Spleen (tissue), 11 donors: ENCODE data around the gene TOP1. TPM values are rescaled to one million over a fixed set of nuclear protein-coding genes. Genes with fewer than 3 reads are reported as not detected.
A peak's percentile ranks its signal among the peaks of the same experiment; 100 is the strongest.

ENCODE experiments used
- DNase-seq: peaks from one replicate; pipeline ENCODE4 v3.0.0-alpha.2; 2020
- H3K27ac ChIP-seq, 8 donors: fragments of 200-600 bp; sonication (generic) in 7 of 8; 1 replicate in 4 of 8; 2 replicates in 4 of 8; pipeline versions ENCODE4 v1.5.0 to v1.8.0; 2016 to 2021; ENCODE audit warnings: inconsistent platforms in 4 of 8, mild to moderate bottlenecking in 4 of 8, moderate library complexity in 1 of 8
- H3K27me3 ChIP-seq, 7 donors: fragments of 200-600 bp; sonication (generic) in 6 of 7; replicated peaks in 1 of 7; 1 replicate in 4 of 7; 2 replicates in 3 of 7; pipeline versions ENCODE4 v1.5.0 to v1.8.0; 2016 to 2021; ENCODE audit warnings: inconsistent platforms in 3 of 7, mild to moderate bottlenecking in 1 of 7
- H3K36me3 ChIP-seq, 6 donors: fragments of 200-600 bp; sonication (generic) in 5 of 6; 1 replicate in 4 of 6; 2 replicates in 2 of 6; pipeline versions ENCODE4 v1.5.0 to v1.8.0; 2016 to 2021; ENCODE audit warnings: inconsistent platforms in 2 of 6
- H3K4me1 ChIP-seq, 6 donors: fragments of 200-600 bp; sonication (generic) in 5 of 6; 1 replicate in 3 of 6; 2 replicates in 3 of 6; pipeline versions ENCODE4 v1.5.0 to v1.8.0; 2016 to 2021; ENCODE audit warnings: inconsistent platforms in 3 of 6
- H3K4me3 ChIP-seq, 8 donors: fragments of 200-600 bp; sonication (generic) in 7 of 8; 1 replicate in 4 of 8; 2 replicates in 4 of 8; pipeline versions ENCODE4 v1.5.0 to v1.8.0; 2016 to 2021; ENCODE audit warnings: inconsistent platforms in 4 of 8, mild to moderate bottlenecking in 4 of 8, moderate library complexity in 2 of 8
- H3K9me3 ChIP-seq, 8 donors: fragments of 200-600 bp; sonication (generic) in 7 of 8; 1 replicate in 4 of 8; 2 replicates in 4 of 8; pipeline versions ENCODE4 v1.5.0 to v1.8.0; 2016 to 2021; ENCODE audit warnings: inconsistent platforms in 4 of 8
- POLR2A ChIP-seq, 3 donors: fragments of 450-650 bp; IDR thresholded peaks; one replicate each; pipeline ENCODE4 v1.5.1; 2017; ENCODE audit warnings: antibody characterized with exemption in 3 of 3, mild to moderate bottlenecking in 1 of 3
- POLR2AphosphoS5 ChIP-seq, 3 donors: sonication (generic); formaldehyde crosslinking; IDR thresholded peaks; one replicate each; pipeline ENCODE4 v1.5.1; 2017; ENCODE audit warnings: antibody characterized with exemption in 3 of 3
- WGBS, 5 donors: extraction: QIAGEN DNeasy Blood & Tissue Kit in 3 of 5; methylation state at CpG; one replicate each; pipeline versions ENCODE4 v1.1.5 to v1.1.7; 2013 to 2018; 5-methylcytosine and 5-hydroxymethylcytosine counted together
- intact Hi-C: fragments of 100-400 bp; cut with DNase I; formaldehyde crosslinking; loops from one replicate; pipeline ENCODE4 v1.15.0; 2023; ENCODE audit warnings: low total_unique reads
- polyA plus RNA-seq, 3 donors: library from polyadenylated mRNA; stranded (reverse); fragments of 200-250 nt; gene quantifications; one replicate each; pipeline ENCODE4 v1.2.1, GENCODE V29; 2013
- total RNA-seq, 7 donors: library from RNA; depleted of rRNA in 3 of 7; stranded (reverse); fragments of >200 nt in 3 of 7; fragmentation: NEBNext Ultra II Directional in 4 of 7; extraction: Animal tissue kit (Norgen Biotek cat#: 25700) in 4 of 7; gene quantifications; one replicate each; pipeline versions ENCODE4 v1.1.0 to v1.2.1, GENCODE V29; 2016 to 2021
- TF ChIP-seq, protein P1 (sequence below), 11 experiments: fragments of 200-600 bp in 7 of 11; fragments of 450-650 bp in 4 of 11; sonication (generic) in 4 of 11; IDR thresholded peaks in 8 of 11; conservative IDR thresholded peaks in 3 of 11; 1 replicate in 7 of 11; 2 replicates in 4 of 11; pipeline versions ENCODE4 v1.4.0 to v1.8.0; 2016 to 2021; ENCODE audit warnings: antibody characterized with exemption in 11 of 11, inconsistent platforms in 4 of 11, mild to moderate bottlenecking in 1 of 11
- donor health status: healthy with polysubstance abuse.
- donor health status: DM: no; HTN: no; CAD: no; lungs with moderate emphysema.
- donor health status: DM: no; HTN: no; CAD: no.
- donor health status: Bipolar disorder and iron deficiency.
- donor health status: healthy.
- donor health status: DM: no; HTN: no; CAD: no.
- donor health status: DM: yes; HTN: yes; CAD: no.

TOP1 gene
- total and polyA plus RNA-seq, 10 donors = 20.7 to 74.6 (median 44.8) TPM

GRCh38 chr20:41154436-41155176 is 126.0 kb downstream of the TOP1 start:
- no peak for DNase-seq
- Histone ChIP-seq H3K4me3 (no peak overlapping the region), H3K36me3 (peaks cover 0 to 4% (median under 1%) of the 10 kb centered on the region in 6 donors), H3K27me3 (no peaks in the 10 kb centered on the region), H3K4me1 (peaks cover 57 to 100% (median 95%) of the 10 kb centered on the region in 6 donors), H3K9me3 (no peaks in the 10 kb centered on the region), H3K27ac (peak overlapping the region; percentile 9 to 91 (median 74))
- 44 to 61% (median 58%) methylated on average over 8 of the region's 8 CpGs for WGBS, 5 donors
- intact Hi-C loops = no loop called here
- peak in 2 of 3 donors; percentile 49 to 52 for TF ChIP-seq POLR2AphosphoS5 (IDR thresholded peaks at IDR 0.05)
- TF ChIP-seq, protein P1, sequence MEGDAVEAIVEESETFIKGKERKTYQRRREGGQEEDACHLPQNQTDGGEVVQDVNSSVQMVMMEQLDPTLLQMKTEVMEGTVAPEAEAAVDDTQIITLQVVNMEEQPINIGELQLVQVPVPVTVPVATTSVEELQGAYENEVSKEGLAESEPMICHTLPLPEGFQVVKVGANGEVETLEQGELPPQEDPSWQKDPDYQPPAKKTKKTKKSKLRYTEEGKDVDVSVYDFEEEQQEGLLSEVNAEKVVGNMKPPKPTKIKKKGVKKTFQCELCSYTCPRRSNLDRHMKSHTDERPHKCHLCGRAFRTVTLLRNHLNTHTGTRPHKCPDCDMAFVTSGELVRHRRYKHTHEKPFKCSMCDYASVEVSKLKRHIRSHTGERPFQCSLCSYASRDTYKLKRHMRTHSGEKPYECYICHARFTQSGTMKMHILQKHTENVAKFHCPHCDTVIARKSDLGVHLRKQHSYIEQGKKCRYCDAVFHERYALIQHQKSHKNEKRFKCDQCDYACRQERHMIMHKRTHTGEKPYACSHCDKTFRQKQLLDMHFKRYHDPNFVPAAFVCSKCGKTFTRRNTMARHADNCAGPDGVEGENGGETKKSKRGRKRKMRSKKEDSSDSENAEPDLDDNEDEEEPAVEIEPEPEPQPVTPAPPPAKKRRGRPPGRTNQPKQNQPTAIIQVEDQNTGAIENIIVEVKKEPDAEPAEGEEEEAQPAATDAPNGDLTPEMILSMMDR (IDR thresholded peaks at IDR 0.05 in 8 of 11, conservative IDR thresholded peaks at IDR 0.05 in 3 of 11) = no peak

- intact Hi-C loops = no loop called here
- H3K27me3 ChIP-seq = no peaks in the 10 kb centered on the region
- TF ChIP-seq, protein P1 (IDR thresholded peaks at IDR 0.05 in 8 of 11, conservative IDR thresholded peaks at IDR 0.05 in 3 of 11) = no peak
- TF ChIP-seq POLR2AphosphoS5 (IDR thresholded peaks at IDR 0.05) = no peak
- no peak for TF ChIP-seq POLR2A (IDR thresholded peaks at IDR 0.05)
- 86 to 93% (median 90%) methylated on average over 7 of the region's 7 CpGs for WGBS, 5 donors
- peaks cover 0 to 10% (median 7%) of the 10 kb centered on the region in 6 donors for H3K36me3 ChIP-seq
- H3K4me3 ChIP-seq = no peak overlapping the region
- DNase-seq = no peak
- H3K9me3 ChIP-seq = no peaks in the 10 kb centered on the region
- peaks cover 57 to 100% (median 94%) of the 10 kb centered on the region in 6 donors for H3K4me1 ChIP-seq
- H3K27ac ChIP-seq = peak overlapping the region; percentile 41 to 91 (median 76)
These were observed 126.6 kb downstream of the TOP1 start for GRCh38 chr20:41155261-41155660.

- Histone ChIP-seq H3K9me3 (no peaks in the 10 kb centered on the region), H3K4me3 (no peak overlapping the region), H3K4me1 (peaks cover 41 to 99% (median 72%) of the 10 kb centered on the region in 6 donors), H3K27ac (peak overlapping the region; percentile 41 to 91 (median 79)), H3K36me3 (peaks cover 0 to 39% (median 19%) of the 10 kb centered on the region in 6 donors), H3K27me3 (no peaks in the 10 kb centered on the region)
- TF ChIP-seq, protein P1 (IDR thresholded peaks at IDR 0.05 in 8 of 11, conservative IDR thresholded peaks at IDR 0.05 in 3 of 11) = no peak
- TF ChIP-seq POLR2A (IDR thresholded peaks at IDR 0.05) (no peak), POLR2AphosphoS5 (IDR thresholded peaks at IDR 0.05) (no peak)
- intact Hi-C loops = no loop called here
- WGBS, 5 donors = 83 to 88% (median 85%) methylated on average over 5 to 6 of the region's 6 CpGs
- DNase-seq = no peak
These were observed 129.5 kb downstream of the TOP1 start for GRCh38 chr20:41158082-41158625.

DNA sequence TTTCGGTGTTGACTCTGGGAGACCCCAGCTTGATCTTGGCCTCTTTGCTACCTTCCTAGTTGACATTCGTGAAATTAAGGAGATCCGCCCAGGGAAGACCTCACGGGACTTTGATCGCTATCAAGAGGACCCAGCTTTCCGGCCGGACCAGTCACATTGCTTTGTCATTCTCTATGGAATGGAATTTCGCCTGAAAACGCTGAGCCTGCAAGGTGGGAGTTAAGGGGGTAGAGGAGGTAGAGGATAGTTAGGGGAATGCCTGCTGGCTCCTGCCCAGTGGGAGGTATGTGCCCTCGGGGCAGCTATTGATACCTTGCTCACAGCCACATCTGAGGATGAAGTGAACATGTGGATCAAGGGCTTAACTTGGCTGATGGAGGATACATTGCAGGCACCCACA is 130.9 kb downstream of the TOP1 start:
- Histone ChIP-seq H3K36me3 (peaks cover 0 to 53% (median 33%) of the 10 kb centered on the region in 6 donors), H3K9me3 (no peaks in the 10 kb centered on the region), H3K27ac (peak overlapping the region; percentile 9 to 91 (median 79)), H3K4me3 (no peak overlapping the region), H3K27me3 (no peaks in the 10 kb centered on the region), H3K4me1 (peaks cover 29 to 88% (median 58%) of the 10 kb centered on the region in 6 donors)
- WGBS, 5 donors = 91 to 96% (median 94%) methylated on average over 9 to 10 of the region's 10 CpGs
- DNase-seq = no peak
- intact Hi-C loops = no loop called here
- TF ChIP-seq POLR2A (IDR thresholded peaks at IDR 0.05) (no peak), POLR2AphosphoS5 (IDR thresholded peaks at IDR 0.05) (no peak)
- TF ChIP-seq, protein P1 (IDR thresholded peaks at IDR 0.05 in 8 of 11, conservative IDR thresholded peaks at IDR 0.05 in 3 of 11) = no peak
